HCT116 (cell line): ENCODE data around the gene PLA2R1. TPM values are rescaled to one million over a fixed set of nuclear protein-coding genes. Genes with fewer than 3 reads are reported as not detected.

ENCODE experiments used
- ATAC-seq: fragments of 200-7000 bp; cut with Tn5 transposase; 2 replicates; pipeline ENCODE4 v1.9.1; 2020; ENCODE audit warnings: mild to moderate bottlenecking, moderate library complexity
- BruUV-seq: library from RNA; stranded (reverse); fragments of 400-500 nt; replicated peaks from 2 replicates; lab custom pipeline; 2021; lab: Mats Ljungman, UMichigan
- CTCF ChIA-PET: fragments of 300-600 bp; sonication (Branson Sonifier 250); formaldehyde crosslinking; loops from one replicate; lab custom pipeline; 2021; ENCODE audit warnings: antibody characterized with exemption; lab: Charles Lee
- POLR2A ChIA-PET: fragments of 300-600, 350-600 bp; sonication (Branson Sonifier 250); formaldehyde crosslinking; loops from one replicate; lab custom pipeline; 2021; ENCODE audit warnings: antibody characterized with exemption; lab: Charles Lee
- RAD21 ChIA-PET, 2 experiments: fragments of 300-600 bp; sonication (Branson Sonifier 250); formaldehyde crosslinking; loops; one replicate each; lab custom pipeline; 2023; ENCODE audit warnings: low total read pairs in 2 of 2; ENCODE audit not compliant: uncharacterized antibody in 2 of 2, unreplicated experiment in 2 of 2, low non-redundant PET in 1 of 2; lab: Charles Lee
- DNase-seq: peaks from one replicate; pipeline ENCODE4 v3.0.0-alpha.2; 2010; ENCODE audit warnings: low read depth, low spot score
- H2AFZ ChIP-seq: fragments of 200-600 bp; shearing (Covaris generic), sonication (generic); 2 replicates; pipeline ENCODE4 v1.6.1; 2017; ENCODE audit warnings: low read depth, mixed run types, mixed read lengths, antibody characterized with exemption, low read length; ENCODE audit not compliant: poor library complexity, severe bottlenecking
- H3K27ac ChIP-seq: 2 replicates; pipeline ENCODE4 v1.5.1; 2012; ENCODE audit warnings: low read depth, low read length
- H3K27me3 ChIP-seq: fragments of 200-600 bp; sonication (generic); 2 replicates; pipeline ENCODE4 v1.6.1; 2016; ENCODE audit warnings: mixed run types, low read length, mixed read lengths; ENCODE audit not compliant: insufficient read depth
- H3K36me3 ChIP-seq, 2 experiments: fragments of 200-500 bp in 1 of 2; fragments of 200-600 bp in 1 of 2; sonication (Bioruptor generic) in 1 of 2; sonication (generic) in 1 of 2; 2 replicates each; pipeline versions ENCODE4 v1.5.1 to v1.6.1; 2014 to 2016; ENCODE audit warnings: low read length in 2 of 2, inconsistent platforms in 1 of 2, mixed read lengths in 1 of 2, mixed run types in 1 of 2; ENCODE audit not compliant: insufficient read depth in 2 of 2, control insufficient read depth in 1 of 2
- H3K4me1 ChIP-seq, 2 experiments: fragments of 200-600 bp in 1 of 2; sonication (generic) in 1 of 2; 2 replicates each; pipeline versions ENCODE4 v1.5.1 to v1.6.1; 2012 to 2017; ENCODE audit warnings: low read length in 2 of 2, inconsistent platforms in 1 of 2, mild to moderate bottlenecking in 1 of 2, mixed read lengths in 1 of 2, mixed run types in 1 of 2, moderate library complexity in 1 of 2; ENCODE audit not compliant: insufficient read depth in 2 of 2, control insufficient read depth in 1 of 2
- H3K4me2 ChIP-seq: fragments of 200-600 bp; sonication (generic); 2 replicates; pipeline ENCODE4 v1.6.1; 2017; ENCODE audit warnings: mixed run types, low read length, mixed read lengths
- H3K4me3 ChIP-seq, 2 experiments: fragments of 200-600 bp in 1 of 2; sonication (generic) in 1 of 2; replicated peaks in 1 of 2; 2 replicates each; pipeline ENCODE4 v1.5.1; 2011 to 2016; ENCODE audit warnings: low read length in 2 of 2, control low read depth in 1 of 2, low read depth in 1 of 2, mild to moderate bottlenecking in 1 of 2, mixed read lengths in 1 of 2, mixed run types in 1 of 2
- H3K79me2 ChIP-seq: fragments of 200-600 bp; sonication (generic); 2 replicates; pipeline ENCODE4 v1.6.1; 2017; ENCODE audit warnings: mild to moderate bottlenecking, mixed run types, low read length, moderate library complexity, mixed read lengths; ENCODE audit not compliant: insufficient read depth
- H3K9ac ChIP-seq: fragments of 200-600 bp; sonication (generic); 2 replicates; pipeline ENCODE4 v1.6.1; 2016; ENCODE audit warnings: low read length, mixed read lengths
- H3K9me2 ChIP-seq: fragments of 200-600 bp; sonication (generic), shearing (Covaris generic); 2 replicates; pipeline ENCODE4 v1.6.1; 2017; ENCODE audit warnings: mixed run types, mild to moderate bottlenecking, moderate library complexity; ENCODE audit not compliant: insufficient read depth
- H3K9me3 ChIP-seq, 2 experiments: fragments of 200-500 bp in 1 of 2; fragments of 200-600 bp in 1 of 2; sonication (Bioruptor generic) in 1 of 2; sonication (generic) in 1 of 2; 2 replicates each; pipeline ENCODE4 v1.6.1; 2014 to 2017; ENCODE audit warnings: low read length in 2 of 2, mixed read lengths in 2 of 2, inconsistent platforms in 1 of 2, low read depth in 1 of 2, mild to moderate bottlenecking in 1 of 2, mixed run types in 1 of 2, moderate library complexity in 1 of 2; ENCODE audit not compliant: control insufficient read depth in 1 of 2, insufficient read depth in 1 of 2
- H4K20me1 ChIP-seq: fragments of 200-600 bp; sonication (generic), shearing (Covaris generic); 2 replicates; pipeline ENCODE4 v1.6.1; 2017; ENCODE audit warnings: mixed run types, mild to moderate bottlenecking, moderate library complexity; ENCODE audit not compliant: insufficient read depth
- ATF3 ChIP-seq: IDR thresholded peaks from 2 replicates; pipeline ENCODE4 v1.6.1; 2012
- CBX3 ChIP-seq: IDR thresholded peaks from 2 replicates; pipeline ENCODE4 v1.6.1; 2012; ENCODE audit warnings: low read depth
- CEBPB ChIP-seq: IDR thresholded peaks from 2 replicates; pipeline ENCODE4 v1.6.1; 2012; ENCODE audit warnings: low read depth
- EGR1 ChIP-seq: IDR thresholded peaks from 2 replicates; pipeline ENCODE4 v1.6.1; 2012; ENCODE audit warnings: low read depth
- ELF1 ChIP-seq: IDR thresholded peaks from 2 replicates; pipeline ENCODE4 v1.6.1; 2012; ENCODE audit warnings: low read depth, borderline replicate concordance
- EZH2 ChIP-seq: fragments of 200-600 bp; sonication (generic); IDR thresholded peaks from 2 replicates; pipeline ENCODE4 v1.6.1; 2017; ENCODE audit warnings: antibody characterized with exemption, mixed run types
- FOSL1 ChIP-seq: IDR thresholded peaks from 2 replicates; pipeline ENCODE4 v1.6.1; 2012; ENCODE audit warnings: low read depth
- JUND ChIP-seq: IDR thresholded peaks from 2 replicates; pipeline ENCODE4 v1.6.1; 2012
- MAX ChIP-seq: IDR thresholded peaks from 2 replicates; pipeline ENCODE4 v1.6.1; 2012
- POLR2A ChIP-seq: IDR thresholded peaks from 2 replicates; pipeline ENCODE4 v1.7.0; 2011; ENCODE audit warnings: borderline replicate concordance; ENCODE audit not compliant: insufficient read depth, insufficient read length; ENCODE audit errors: extremely low read depth
- POLR2AphosphoS5 ChIP-seq: IDR thresholded peaks from 2 replicates; pipeline ENCODE4 v1.6.1; 2011; ENCODE audit warnings: mild to moderate bottlenecking, low read depth, low read length, moderate library complexity
- RAD21 ChIP-seq: IDR thresholded peaks from 2 replicates; pipeline ENCODE4 v1.6.1; 2012; ENCODE audit warnings: low read depth, mild to moderate bottlenecking
- REST ChIP-seq: IDR thresholded peaks from 2 replicates; pipeline ENCODE4 v1.6.1; 2012; ENCODE audit warnings: low read depth
- SIN3A ChIP-seq: IDR thresholded peaks from 2 replicates; pipeline ENCODE4 v1.6.1; 2012; ENCODE audit warnings: low read depth
- SP1 ChIP-seq: IDR thresholded peaks from 2 replicates; pipeline ENCODE4 v1.6.1; 2012; ENCODE audit warnings: low read depth
- SRF ChIP-seq: IDR thresholded peaks from 2 replicates; pipeline ENCODE4 v1.6.1; 2012; ENCODE audit warnings: low read depth
- TCF7L2 ChIP-seq: IDR thresholded peaks from 2 replicates; pipeline ENCODE4 v1.7.0; 2011; ENCODE audit warnings: borderline replicate concordance, inconsistent platforms; ENCODE audit not compliant: insufficient read depth, insufficient read length; ENCODE audit errors: extremely low read depth
- YY1 ChIP-seq: IDR thresholded peaks from 2 replicates; pipeline ENCODE4 v1.6.1; 2011; ENCODE audit warnings: low read length, low read depth, moderate library complexity, mild to moderate bottlenecking; ENCODE audit not compliant: insufficient replicate concordance; ENCODE audit errors: extremely low read depth
- ZFX ChIP-seq: fragments of 450-650 bp; IDR thresholded peaks from 2 replicates; pipeline ENCODE4 v1.6.1; 2017
- ZNF274 ChIP-seq: fragments of 200-500 bp; sonication (Bioruptor generic); IDR thresholded peaks from 2 replicates; pipeline ENCODE4 v1.6.1; 2014; ENCODE audit warnings: mild to moderate bottlenecking, low read depth, low read length, inconsistent platforms
- intact Hi-C: fragments of 100-400 bp; cut with micrococcal nuclease; formaldehyde crosslinking; loops from 2 replicates; pipeline ENCODE4 v1.10.0; 2022
- total RNA-seq: library from RNA; stranded (reverse); gene quantifications from one replicate; pipeline ENCODE4 v1.2.1, GENCODE V29; 2021; ENCODE audit not compliant: unreplicated experiment

Gene PLA2R1
- total RNA-seq, 1 experiment from 2014 or later, result 0.34 TPM

- Histone ChIP-seq H2AFZ (no peak overlapping the region), H3K4me3 (no peak overlapping the region), H3K27ac (no peak overlapping the region), H3K9me3 (no peaks in the 10 kb centered on the region), H3K4me1 (no peaks in the 10 kb centered on the region), H3K9ac (no peak overlapping the region), H3K9me2 (no peaks in the 10 kb centered on the region), H3K4me2 (no peak overlapping the region), H3K36me3 (no peaks in the 10 kb centered on the region), H4K20me1 (no peaks in the 10 kb centered on the region), H3K79me2 (no peaks in the 10 kb centered on the region), H3K27me3 (no peaks in the 10 kb centered on the region)
- no peak for DNase-seq
- RAD21 ChIA-PET, result no interaction called here
- no TSS peak for BruUV-seq
- ATAC-seq, result no peak
- intact Hi-C loops, result no loop called here
- TF ChIP-seq POLR2A, result no peak
- TF ChIP-seq EZH2, result no peak
- TF ChIP-seq SIN3A, result no peak
- TF ChIP-seq EGR1, result no peak
- TF ChIP-seq JUND, result no peak
- no peak for TF ChIP-seq SP1
- POLR2A ChIA-PET, result no interaction called here
- CTCF ChIA-PET, result no interaction called here
Observed at GRCh38 chr2:159912580-159912979, 149.8 kb downstream of the PLA2R1 start.

GRCh38 chr2:159910951-159911350 lies 151.5 kb downstream of the PLA2R1 start:
- no peak overlapping the region for H3K4me3 ChIP-seq
- no peak for DNase-seq
- no peak overlapping the region for H3K27ac ChIP-seq
- no peaks in the 10 kb centered on the region for H3K9me3 ChIP-seq
- no peaks in the 10 kb centered on the region for H3K27me3 ChIP-seq
- CTCF ChIA-PET, result interaction anchor here (0.6 kb wide), 1 partner anchor 11 kb away, joined by 3 read pairs; no protein-coding TSS in a partner anchor
- H3K9me2 ChIP-seq, result no peaks in the 10 kb centered on the region
- RAD21 ChIA-PET, result no interaction called here
- no peaks in the 10 kb centered on the region for H3K79me2 ChIP-seq
- no peaks in the 10 kb centered on the region for H3K36me3 ChIP-seq
- no peaks in the 10 kb centered on the region for H4K20me1 ChIP-seq
- BruUV-seq, result no TSS peak
- no peak overlapping the region for H3K9ac ChIP-seq
- TF ChIP-seq SRF (no peak), POLR2A (no peak), EZH2 (no peak), YY1 (no peak), ZNF274 (no peak), ELF1 (no peak), TCF7L2 (no peak), ATF3 (no peak), CBX3 (no peak), ZFX (no peak), REST (no peak), CEBPB (no peak), RAD21 (no peak), SIN3A (no peak), EGR1 (no peak), SP1 (no peak), POLR2AphosphoS5 (no peak), FOSL1 (no peak), MAX (no peak)
- no peak for ATAC-seq
- no peak overlapping the region for H2AFZ ChIP-seq
- POLR2A ChIA-PET, result no interaction called here
- H3K4me1 ChIP-seq, result no peaks in the 10 kb centered on the region
- H3K4me2 ChIP-seq, result no peak overlapping the region
- intact Hi-C loops, result no loop called here
